Adipose tissue (tissue), 3 donors: ENCODE results near the gene IFNB1. TPM values are rescaled to one million over a fixed set of nuclear protein-coding genes. Genes with fewer than 3 reads are reported as not detected.

ENCODE experiments used
- H3K27ac ChIP-seq: one replicate; pipeline ENCODE4 v1.5.1; 2013; ENCODE audit warnings: low read depth, low read length
- WGBS, 3 donors: extraction: QIAGEN DNeasy Blood & Tissue Kit; methylation state at CpG; one replicate each; pipeline ENCODE4 v1.1.7; 2013; 5-methylcytosine and 5-hydroxymethylcytosine counted together
- polyA plus RNA-seq, 3 donors: library from polyadenylated mRNA; stranded (reverse); fragments of 200-250 nt; gene quantifications; one replicate each; pipeline ENCODE4 v1.2.3, GENCODE V29; 2013
- donor health status: healthy with polysubstance abuse.
- donor health status: Bipolar disorder and iron deficiency.
- donor health status: healthy.

Gene IFNB1
- not detected for polyA plus RNA-seq

DNA sequence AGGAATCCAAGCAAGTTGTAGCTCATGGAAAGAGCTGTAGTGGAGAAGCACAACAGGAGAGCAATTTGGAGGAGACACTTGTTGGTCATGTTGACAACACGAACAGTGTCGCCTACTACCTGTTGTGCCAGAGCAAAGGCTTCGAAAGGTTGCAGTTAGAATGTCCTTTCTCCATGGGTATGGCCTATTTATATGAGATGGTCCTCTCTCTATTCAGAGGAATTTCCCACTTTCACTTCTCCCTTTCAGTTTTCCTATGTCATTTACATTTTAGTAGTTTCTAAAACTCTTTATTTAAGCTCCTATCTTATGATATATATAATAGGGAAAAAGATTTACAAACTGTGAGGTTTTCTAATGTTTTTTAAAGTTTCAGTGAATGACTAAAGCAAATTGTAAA is at the start of gene IFNB1:
TSS of gene IFNB1 (minus strand) at position 162 of the 400 bp plus-strand sequence. CDS start at position 89, 73 bp downstream.
- no peak within 1 kb of the TSS for H3K27ac ChIP-seq
- WGBS, 3 donors: 82 to 96% (median 86%) methylated on average over 3 of the region's 3 CpGs

DNA sequence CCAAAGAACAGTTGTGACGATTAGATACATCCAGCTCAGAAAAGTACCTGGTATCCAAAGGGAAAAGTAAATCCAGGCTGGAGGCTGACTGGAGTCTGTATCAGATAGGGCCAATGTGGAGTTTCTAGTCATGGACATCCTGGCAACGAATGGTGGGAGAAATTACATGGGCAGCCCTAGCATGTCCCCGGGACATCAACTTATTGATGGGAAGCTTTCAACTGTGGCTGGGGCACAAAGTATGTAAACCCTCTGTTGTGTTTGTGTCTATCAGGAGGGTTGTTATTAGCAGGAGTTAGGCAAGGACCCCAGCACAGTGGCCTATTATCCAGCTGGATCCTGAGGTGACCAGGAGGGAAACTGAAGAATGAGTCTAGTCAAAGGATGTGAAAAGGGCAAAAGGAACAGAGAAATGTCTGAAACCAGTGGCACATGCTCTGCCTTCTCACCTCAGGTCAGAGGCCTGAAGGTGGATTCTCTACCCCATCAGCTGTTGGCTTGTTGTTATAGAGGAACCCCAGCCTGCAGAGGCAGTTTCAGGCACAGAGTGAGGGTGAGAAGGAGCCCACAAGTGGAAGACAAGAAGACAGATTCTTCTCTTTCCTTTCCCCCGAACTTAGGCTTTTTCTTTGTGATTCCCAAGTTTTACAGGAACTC is 44.0 kb upstream of the IFNB1 start:
- WGBS, 3 donors: 80 to 92% (median 83%) methylated on average over 4 of the region's 4 CpGs

DNA sequence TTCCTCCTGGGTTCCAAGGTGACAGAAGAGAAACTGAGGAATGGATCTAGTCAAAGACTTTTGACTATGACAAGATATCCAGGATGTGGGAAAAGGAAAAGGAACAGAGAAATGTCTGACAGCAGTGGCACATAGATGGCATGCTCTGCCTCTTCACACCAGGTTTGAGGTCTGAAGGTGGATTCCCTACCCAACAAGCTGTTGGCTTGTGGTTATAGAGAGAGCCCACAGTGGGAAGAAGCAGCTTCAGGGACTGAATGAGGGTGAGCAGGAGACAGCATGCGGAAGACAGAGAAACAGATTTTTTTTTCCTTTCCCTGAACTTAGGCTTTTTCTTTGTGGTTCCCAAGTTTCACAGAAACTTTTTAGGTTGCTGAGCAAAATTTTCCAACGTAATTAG is 43.3 kb upstream of the IFNB1 start:
- H3K27ac ChIP-seq: no peak overlapping the region
- 87 to 95% (median 92%) methylated on average over 2 of the region's 2 CpGs for WGBS, 3 donors

More for the DNA sequence above, 44.0 kb upstream of the IFNB1 start:
- H3K27ac ChIP-seq: no peak overlapping the region

- 50 to 67% (median 54%) methylated on average over 7 of the region's 7 CpGs for WGBS, 3 donors
- H3K27ac ChIP-seq: no peak overlapping the region
Observed at GRCh38 chr9:21119093-21119770, 41.5 kb upstream of the IFNB1 start.

- H3K27ac ChIP-seq: no peak overlapping the region
- WGBS, 3 donors: 65 to 82% (median 81%) methylated on average over 2 of the region's 2 CpGs
Observed at GRCh38 chr9:21114311-21114710, 36.6 kb upstream of the IFNB1 start.

- 24 to 25% (median 24%) methylated on average over 4 of the region's 4 CpGs for WGBS, 3 donors
Observed at GRCh38 chr9:21110708-21111576, 33.2 kb upstream of the IFNB1 start.

GRCh38 chr9:21104787-21105186 is 27.0 kb upstream of the IFNB1 start:
- no peak overlapping the region for H3K27ac ChIP-seq
- 17 to 39% (median 37%) methylated on average over 1 of the region's 1 CpG for WGBS, 3 donors

More at GRCh38 chr9:21110708-21111576, 33.2 kb upstream of the IFNB1 start:
- no peak overlapping the region for H3K27ac ChIP-seq

GRCh38 chr9:21102305-21102704 is 24.6 kb upstream of the IFNB1 start:
- 96 to 100% (median 100%) methylated on average over 1 of the region's 1 CpG for WGBS, 3 donors
- no peak overlapping the region for H3K27ac ChIP-seq

- H3K27ac ChIP-seq: no peak overlapping the region
- WGBS, 3 donors: 54 to 90% (median 62%) methylated on average over 2 of the region's 2 CpGs
Observed at GRCh38 chr9:21097817-21098216, 20.1 kb upstream of the IFNB1 start.

DNA sequence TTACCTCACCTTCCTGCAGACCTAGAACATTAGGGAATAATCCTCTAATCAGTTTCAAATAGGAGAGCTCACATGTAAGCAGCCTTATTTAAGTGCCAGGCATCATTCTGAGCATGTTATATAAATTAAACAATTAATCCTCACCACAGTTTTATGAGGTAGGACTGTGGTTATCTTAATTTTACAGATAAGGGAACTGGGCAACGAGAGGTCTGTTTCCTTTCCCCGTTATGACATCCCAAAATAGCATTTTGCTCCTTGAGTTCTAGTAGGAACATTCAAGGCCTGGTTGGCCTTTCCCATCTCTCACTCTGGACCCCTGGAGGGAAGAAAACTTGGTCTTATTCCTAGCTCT is 19.1 kb upstream of the IFNB1 start:
- WGBS, 3 donors: 18 to 49% (median 18%) methylated on average over 2 of the region's 2 CpGs
- no peak overlapping the region for H3K27ac ChIP-seq

DNA sequence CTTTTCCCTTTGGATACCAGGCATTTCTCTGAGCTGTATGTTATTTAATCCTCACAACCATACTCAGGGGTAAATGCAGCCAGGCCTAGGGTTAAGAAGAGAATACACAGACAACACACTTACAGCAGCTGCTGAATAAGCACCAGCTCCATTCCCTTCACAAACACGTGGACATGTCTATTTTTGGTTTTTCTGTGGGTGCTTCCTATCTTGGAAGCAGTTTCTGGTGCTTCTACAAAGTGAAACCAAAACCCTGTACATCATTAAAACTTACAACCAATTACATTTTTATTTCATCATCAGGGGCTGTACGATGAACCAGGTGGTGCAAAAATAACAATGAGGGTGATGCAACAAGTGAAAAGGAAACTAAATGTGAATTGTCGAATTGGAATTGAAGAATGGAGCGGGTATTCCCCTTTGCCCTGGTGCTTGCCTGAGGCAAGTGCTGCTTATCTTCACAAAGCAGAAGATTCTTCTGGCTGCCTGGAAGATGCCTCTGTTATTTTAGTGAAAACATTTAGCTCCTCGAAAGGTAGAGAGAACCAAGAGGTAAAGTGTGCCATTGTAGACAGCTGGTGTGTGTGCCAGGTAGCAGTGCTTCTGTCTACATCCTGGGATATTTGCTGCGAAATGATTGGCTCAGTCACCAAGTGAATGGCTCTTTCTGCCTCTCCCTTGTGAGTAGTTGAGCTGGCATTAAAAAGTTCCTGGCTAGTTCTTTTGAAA is 18.6 kb upstream of the IFNB1 start:
- no peak overlapping the region for H3K27ac ChIP-seq
- 21 to 60% (median 27%) methylated on average over 6 of the region's 6 CpGs for WGBS, 3 donors

DNA sequence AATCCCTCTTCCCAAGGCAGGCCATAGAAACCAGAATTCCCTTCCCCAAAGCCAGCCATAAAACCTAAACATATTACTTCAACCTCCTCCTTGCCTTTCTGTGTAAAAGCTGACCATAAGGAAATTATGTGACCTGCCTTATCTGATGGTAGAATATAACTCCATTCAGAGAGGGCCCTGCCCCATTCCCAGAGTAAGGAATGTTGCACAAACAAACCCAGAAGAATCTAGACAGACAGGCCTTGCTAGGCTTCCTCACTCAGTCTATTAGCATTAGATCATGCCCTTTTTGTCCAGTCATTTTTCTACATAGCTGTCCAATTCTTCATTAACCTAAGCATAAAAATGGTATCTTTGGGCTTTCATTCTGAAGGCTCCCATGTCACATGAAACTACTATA is 17.8 kb upstream of the IFNB1 start:
- no peak overlapping the region for H3K27ac ChIP-seq

- H3K27ac ChIP-seq: no peak overlapping the region
- WGBS, 3 donors: 86 to 98% (median 97%) methylated on average over 1 of the region's 1 CpG
Observed at GRCh38 chr9:21086538-21086937, 8.8 kb upstream of the IFNB1 start.

- H3K27ac ChIP-seq: no peak overlapping the region
- 82 to 90% (median 84%) methylated on average over 1 of the region's 1 CpG for WGBS, 3 donors
Observed at GRCh38 chr9:21085005-21085404, 7.3 kb upstream of the IFNB1 start.

- no peak overlapping the region for H3K27ac ChIP-seq
Observed at GRCh38 chr9:21084242-21084850, 6.6 kb upstream of the IFNB1 start.

GRCh38 chr9:21082671-21083070 is 4.9 kb upstream of the IFNB1 start:
- H3K27ac ChIP-seq: no peak overlapping the region
- WGBS, 3 donors: 64 to 69% (median 68%) methylated on average over 4 of the region's 4 CpGs

GRCh38 chr9:21081999-21082398 is 4.3 kb upstream of the IFNB1 start:
- 24 to 60% (median 33%) methylated on average over 4 of the region's 4 CpGs for WGBS, 3 donors
- H3K27ac ChIP-seq: no peak overlapping the region

GRCh38 chr9:21081451-21081850 is 3.7 kb upstream of the IFNB1 start:
- no peak overlapping the region for H3K27ac ChIP-seq
- 67 to 77% (median 69%) methylated on average over 2 of the region's 2 CpGs for WGBS, 3 donors
